ENCODE measurements around the gene FCHSD2.
"Not testable (repeated sequence)": the region's sequence is repeated elsewhere in the genome, so short reads cannot be mapped to it uniquely, and the experiment has no call there.

Gene FCHSD2

GRCh38 chr11:73116636-73117035 is 25.5 kb downstream of the FCHSD2 start:
- peak; percentile 47 for DNase-seq

- no peak for DNase-seq
Observed at GRCh38 chr11:73114835-73115220, 27.3 kb downstream of the FCHSD2 start.

- no peak for DNase-seq
Observed at GRCh38 chr11:73114110-73114834, 27.8 kb downstream of the FCHSD2 start.

- no peak for DNase-seq
Observed at GRCh38 chr11:73113426-73113825, 28.7 kb downstream of the FCHSD2 start.

- no peak for DNase-seq
Observed at GRCh38 chr11:73107597-73107996, 34.5 kb downstream of the FCHSD2 start.

GRCh38 chr11:73106347-73106746 is 35.8 kb downstream of the FCHSD2 start:
- no peak for DNase-seq

- no peak for DNase-seq
Observed at GRCh38 chr11:73100578-73100977, 41.5 kb downstream of the FCHSD2 start.

- no peak for DNase-seq
Observed at GRCh38 chr11:73099512-73100266, 42.4 kb downstream of the FCHSD2 start.

GRCh38 chr11:73095613-73096012 is 46.5 kb downstream of the FCHSD2 start:
- DNase-seq: no peak

- no peak for DNase-seq
Observed at GRCh38 chr11:73091521-73092305, 50.4 kb downstream of the FCHSD2 start.

GRCh38 chr11:73087730-73088129 is 54.4 kb downstream of the FCHSD2 start:
- DNase-seq: peak; percentile 70

- peak; percentile 94 for DNase-seq
Observed at GRCh38 chr11:73085189-73085875, 56.8 kb downstream of the FCHSD2 start.

- DNase-seq: no peak
Observed at GRCh38 chr11:73078631-73079030, 63.5 kb downstream of the FCHSD2 start.

- no peak for DNase-seq
Observed at GRCh38 chr11:73077454-73077853, 64.7 kb downstream of the FCHSD2 start.

GRCh38 chr11:73074319-73074718 is 67.8 kb downstream of the FCHSD2 start:
- no peak for DNase-seq

- peak; percentile 73 for DNase-seq
Observed at GRCh38 chr11:73072935-73073481, 69.1 kb downstream of the FCHSD2 start.

- no peak for DNase-seq
Observed at GRCh38 chr11:73070653-73071052, 71.5 kb downstream of the FCHSD2 start.

GRCh38 chr11:73061857-73062424 is 80.2 kb downstream of the FCHSD2 start:
- not testable (repeated sequence) for DNase-seq

GRCh38 chr11:73061434-73061833 is 80.7 kb downstream of the FCHSD2 start:
- DNase-seq: not testable (repeated sequence)

- DNase-seq: no peak
Observed at GRCh38 chr11:73059915-73060314, 82.2 kb downstream of the FCHSD2 start.

GRCh38 chr11:73058989-73059674 is 83.0 kb downstream of the FCHSD2 start:
- DNase-seq: no peak
